ENCODE measurements around the gene ALG14. TPM values are rescaled to one million over a fixed set of nuclear protein-coding genes. Genes with fewer than 3 reads are reported as not detected.
A peak's percentile ranks its signal among the peaks of the same experiment; 100 is the strongest.
"Not testable (repeated sequence)": the region's sequence is repeated elsewhere in the genome, so short reads cannot be mapped to it uniquely, and the experiment has no call there.

The ALG14 gene
- total and polyA plus RNA-seq, 7 experiments from 2014 or later = 1.1 to 3.2 (median 1.7) TPM

GRCh38 chr1:94995536-94995935, 77.2 kb downstream of the ALG14 start:
- H3K9me3 ChIP-seq (ENCODE audit: control insufficient read depth in 2 of 3, low read length in 3 of 3); H3K27me3 Mint-ChIP-seq; H3K9me3 Mint-ChIP-seq; H3K36me3 ChIP-seq (ENCODE audit: control insufficient read depth in 2 of 3, insufficient read depth in 3 of 3, low read length in 3 of 3); intact Hi-C loops (cut with micrococcal nuclease); ATAC-seq; DNase-seq; H3K27me3 ChIP-seq (ENCODE audit: control insufficient read depth in 2 of 2, insufficient read depth in 2 of 2, low read length in 2 of 2); H3K4me3 ChIP-seq (ENCODE audit: low read length); H3K27ac ChIP-seq (ENCODE audit: low read depth, low read length); CTCF ChIA-PET: not testable (repeated sequence)
- H3K36me3 Mint-ChIP-seq = peaks cover 0 to 13% (median 0%) of the 10 kb centered on the region in 5 donors
- peaks cover 0 to 26% (median 20%) of the 10 kb centered on the region in 7 donors for H3K4me1 Mint-ChIP-seq
- H3K4me1 ChIP-seq (ENCODE audit: control insufficient read depth in 2 of 2, insufficient read depth in 2 of 2, low read length in 2 of 2) = peaks cover 0 to 14% of the 10 kb centered on the region in 2 donors
- H3K4me3 Mint-ChIP-seq = peak overlapping the region in 3 of 10 donors; percentile 6 to 77 (median 51)
- peak overlapping the region in 4 of 9 donors; percentile 1 to 62 (median 34) for H3K27ac Mint-ChIP-seq
- POLR2A ChIA-PET = interaction anchor here (1.5 kb wide), 1 partner anchor 78 kb away, joined by 3 read pairs; the partner anchor contains the start of gene ALG14

- Histone ChIP-seq H3K9me3 (ENCODE audit: control insufficient read depth in 2 of 3, low read length in 3 of 3) (no peaks in the 10 kb centered on the region), H3K27me3 (ENCODE audit: control insufficient read depth in 2 of 2, insufficient read depth in 2 of 2, low read length in 2 of 2) (no peaks in the 10 kb centered on the region), H3K4me1 (ENCODE audit: control insufficient read depth in 2 of 2, insufficient read depth in 2 of 2, low read length in 2 of 2) (peaks cover 0 to 14% of the 10 kb centered on the region in 2 donors), H3K27ac (ENCODE audit: low read depth, low read length) (no peak overlapping the region), H3K36me3 (ENCODE audit: control insufficient read depth in 2 of 3, insufficient read depth in 3 of 3, low read length in 3 of 3) (no peaks in the 10 kb centered on the region), H3K4me3 (ENCODE audit: low read length) (no peak overlapping the region)
- ATAC-seq (no peak), DNase-seq (peak in 3 of 9 donors; percentile 2 to 14 (median 11))
- Mint-ChIP-seq H3K27ac (peak overlapping the region in 6 of 9 donors; percentile 1 to 75 (median 50)), H3K9me3 (peaks cover 0 to 4% (median 0%) of the 10 kb centered on the region in 11 donors), H3K4me1 (peaks cover 0 to 24% (median 20%) of the 10 kb centered on the region in 7 donors), H3K36me3 (peaks cover 0 to 12% (median 4%) of the 10 kb centered on the region in 5 donors), H3K4me3 (peak overlapping the region in 6 of 10 donors; percentile 0 to 77 (median 19)), H3K27me3 (peaks cover 0 to 2% (median 0%) of the 10 kb centered on the region in 5 donors)
- CTCF ChIA-PET = interaction anchor here (3.4 kb wide), 1 partner anchor 141 kb away, joined by 12 read pairs; no protein-coding TSS in a partner anchor
- intact Hi-C loops (cut with micrococcal nuclease) = no loop called here
- POLR2A ChIA-PET = interaction anchor here (1.5 kb wide), 1 partner anchor 78 kb away, joined by 3 read pairs; the partner anchor contains the start of gene ALG14
Observed at GRCh38 chr1:94994805-94995204, 77.9 kb downstream of the ALG14 start.

- Mint-ChIP-seq H3K4me3 (peak overlapping the region in 5 of 10 donors; percentile 0 to 51 (median 26)), H3K4me1 (peaks cover 0 to 24% (median 20%) of the 10 kb centered on the region in 7 donors), H3K36me3 (peaks cover 0 to 7% (median 4%) of the 10 kb centered on the region in 5 donors), H3K27me3 (no peaks in the 10 kb centered on the region), H3K27ac (peak overlapping the region in 5 of 9 donors; percentile 1 to 74 (median 34)), H3K9me3 (peaks cover 0 to 4% (median 0%) of the 10 kb centered on the region in 11 donors)
- Histone ChIP-seq H3K4me1 (ENCODE audit: control insufficient read depth in 2 of 2, insufficient read depth in 2 of 2, low read length in 2 of 2) (peaks cover 0 to 14% of the 10 kb centered on the region in 2 donors), H3K27ac (ENCODE audit: low read depth, low read length) (no peak overlapping the region), H3K9me3 (ENCODE audit: control insufficient read depth in 2 of 3, low read length in 3 of 3) (no peaks in the 10 kb centered on the region), H3K36me3 (ENCODE audit: control insufficient read depth in 2 of 3, insufficient read depth in 3 of 3, low read length in 3 of 3) (no peaks in the 10 kb centered on the region), H3K27me3 (ENCODE audit: control insufficient read depth in 2 of 2, insufficient read depth in 2 of 2, low read length in 2 of 2) (no peaks in the 10 kb centered on the region), H3K4me3 (ENCODE audit: low read length) (no peak overlapping the region)
- ChIA-PET CTCF (interaction anchor here (3.4 kb wide), 1 partner anchor 140 kb away, joined by 12 read pairs; no protein-coding TSS in a partner anchor), POLR2A (interaction anchor here (1.5 kb wide), 1 partner anchor 79 kb away, joined by 3 read pairs; the partner anchor contains the start of gene ALG14)
- ATAC-seq = no peak
- DNase-seq = no peak
- intact Hi-C loops (cut with micrococcal nuclease) = no loop called here
Observed at GRCh38 chr1:94993931-94994645, 78.7 kb downstream of the ALG14 start.

- Mint-ChIP-seq H3K9me3 (peaks cover 0 to 4% (median 0%) of the 10 kb centered on the region in 11 donors), H3K4me1 (peaks cover 0 to 28% (median 21%) of the 10 kb centered on the region in 7 donors), H3K27me3 (no peaks in the 10 kb centered on the region), H3K36me3 (peaks cover 0 to 12% (median 7%) of the 10 kb centered on the region in 5 donors), H3K4me3 (no peak overlapping the region), H3K27ac (no peak overlapping the region)
- ATAC-seq (no peak), DNase-seq (no peak)
- Histone ChIP-seq H3K9me3 (ENCODE audit: control insufficient read depth in 2 of 3, low read length in 3 of 3) (no peaks in the 10 kb centered on the region), H3K4me1 (ENCODE audit: control insufficient read depth in 2 of 2, insufficient read depth in 2 of 2, low read length in 2 of 2) (peaks cover 0 to 14% of the 10 kb centered on the region in 2 donors), H3K27me3 (ENCODE audit: control insufficient read depth in 2 of 2, insufficient read depth in 2 of 2, low read length in 2 of 2) (no peaks in the 10 kb centered on the region), H3K4me3 (ENCODE audit: low read length) (no peak overlapping the region), H3K27ac (ENCODE audit: low read depth, low read length) (no peak overlapping the region), H3K36me3 (ENCODE audit: control insufficient read depth in 2 of 3, insufficient read depth in 3 of 3, low read length in 3 of 3) (no peaks in the 10 kb centered on the region)
- ChIA-PET POLR2A (no interaction called here), CTCF (interaction anchor here (3.4 kb wide), 1 partner anchor 139 kb away, joined by 12 read pairs; no protein-coding TSS in a partner anchor)
- intact Hi-C loops (cut with micrococcal nuclease) = no loop called here
Observed at GRCh38 chr1:94992863-94993563, 79.7 kb downstream of the ALG14 start.

- no peak for ATAC-seq
- H3K27ac ChIP-seq (ENCODE audit: low read depth, low read length) = no peak overlapping the region
- H3K27me3 ChIP-seq (ENCODE audit: control insufficient read depth in 2 of 2, insufficient read depth in 2 of 2, low read length in 2 of 2) = no peaks in the 10 kb centered on the region
- intact Hi-C loops (cut with micrococcal nuclease) = no loop called here
- peaks cover 0 to 15% (median 10%) of the 10 kb centered on the region in 5 donors for H3K36me3 Mint-ChIP-seq
- H3K4me1 Mint-ChIP-seq = peaks cover 0 to 28% (median 21%) of the 10 kb centered on the region in 7 donors
- ChIA-PET POLR2A (no interaction called here), CTCF (interaction anchor here (0.7 to 3.4 kb wide), 2 partner anchors 67 to 138 kb away, joined by 3 to 12 read pairs; no protein-coding TSS in a partner anchor)
- no peaks in the 10 kb centered on the region for H3K27me3 Mint-ChIP-seq
- H3K36me3 ChIP-seq (ENCODE audit: control insufficient read depth in 2 of 3, insufficient read depth in 3 of 3, low read length in 3 of 3) = no peaks in the 10 kb centered on the region
- no peaks in the 10 kb centered on the region for H3K9me3 ChIP-seq (ENCODE audit: control insufficient read depth in 2 of 3, low read length in 3 of 3)
- H3K27ac Mint-ChIP-seq = no peak overlapping the region
- H3K4me3 Mint-ChIP-seq = no peak overlapping the region
- peaks cover 0 to 4% (median 0%) of the 10 kb centered on the region in 11 donors for H3K9me3 Mint-ChIP-seq
- no peak overlapping the region for H3K4me3 ChIP-seq (ENCODE audit: low read length)
- H3K4me1 ChIP-seq (ENCODE audit: control insufficient read depth in 2 of 2, insufficient read depth in 2 of 2, low read length in 2 of 2) = peaks cover 0 to 14% of the 10 kb centered on the region in 2 donors
- no peak for DNase-seq
Observed at GRCh38 chr1:94992161-94992560, 80.6 kb downstream of the ALG14 start.

GRCh38 chr1:94989911-94990473, 82.8 kb downstream of the ALG14 start:
- Histone ChIP-seq H3K36me3 (ENCODE audit: control insufficient read depth in 2 of 3, insufficient read depth in 3 of 3, low read length in 3 of 3) (no peaks in the 10 kb centered on the region), H3K27ac (ENCODE audit: low read depth, low read length) (no peak overlapping the region), H3K27me3 (ENCODE audit: control insufficient read depth in 2 of 2, insufficient read depth in 2 of 2, low read length in 2 of 2) (no peaks in the 10 kb centered on the region), H3K4me1 (ENCODE audit: control insufficient read depth in 2 of 2, insufficient read depth in 2 of 2, low read length in 2 of 2) (peaks cover 0 to 11% of the 10 kb centered on the region in 2 donors), H3K4me3 (ENCODE audit: low read length) (no peak overlapping the region), H3K9me3 (ENCODE audit: control insufficient read depth in 2 of 3, low read length in 3 of 3) (no peaks in the 10 kb centered on the region)
- intact Hi-C loops (cut with micrococcal nuclease) = no loop called here
- ATAC-seq (no peak), DNase-seq (no peak)
- Mint-ChIP-seq H3K9me3 (peaks cover 0 to 1% (median 0%) of the 10 kb centered on the region in 11 donors), H3K36me3 (peaks cover 0 to 16% (median 7%) of the 10 kb centered on the region in 5 donors), H3K4me1 (peaks cover 0 to 18% (median 12%) of the 10 kb centered on the region in 7 donors), H3K27me3 (no peaks in the 10 kb centered on the region), H3K27ac (peak overlapping the region in 1 of 9 donors; percentile 74), H3K4me3 (no peak overlapping the region)
- CTCF ChIA-PET = no interaction called here
- POLR2A ChIA-PET = no interaction called here

Measured in naive thymus-derived CD4-positive, alpha-beta T cell (primary cell).